Cardiac muscle cell (in vitro differentiated cells and primary cell): Measurements from ENCODE around the gene UNC45A. TPM values are rescaled to one million over a fixed set of nuclear protein-coding genes. Genes with fewer than 3 reads are reported as not detected.

Source experiments
- DNase-seq, 2 donors: peaks; one replicate each; pipeline versions ENCODE4 v3.0.0 to v3.0.0-alpha.2; 2010 to 2017; ENCODE audit warnings: low read depth in 1 of 2, low spot score in 1 of 2
- H3K27ac ChIP-seq: fragments of 200-600 bp; sonication (generic); 2 replicates; pipeline ENCODE4 v1.5.1; 2016
- H3K27me3 ChIP-seq: fragments of 200-600 bp; sonication (generic); 2 replicates; pipeline ENCODE4 v1.6.0; 2016; ENCODE audit warnings: control low read depth
- H3K36me3 ChIP-seq: fragments of 200-600 bp; sonication (generic); 2 replicates; pipeline ENCODE4 v1.5.1; 2016; ENCODE audit warnings: control low read depth
- H3K4me1 ChIP-seq: fragments of 200-600 bp; sonication (generic); 2 replicates; pipeline ENCODE4 v1.8.1; 2017; ENCODE audit warnings: low read depth, mild to moderate bottlenecking, mixed run types
- H3K4me3 ChIP-seq: fragments of 200-600 bp; sonication (generic); 2 replicates; pipeline ENCODE4 v1.5.1; 2016; ENCODE audit warnings: mild to moderate bottlenecking
- H3K9me3 ChIP-seq: fragments of 200-600 bp; sonication (generic); 2 replicates; pipeline ENCODE4 v1.5.1; 2017; ENCODE audit warnings: low read depth, mild to moderate bottlenecking, control low read depth
- CTCF ChIP-seq: IDR thresholded peaks from 2 replicates; pipeline ENCODE4 v1.5.1; 2012; ENCODE audit warnings: low read depth, mild to moderate bottlenecking, low read length
- polyA plus RNA-seq: library from polyadenylated mRNA; unstranded; fragments of >200 nt; fragmentation: Nextera tagmentation; extraction: Ambion mirVana; gene quantifications from 2 replicates; pipeline ENCODE4 v1.2.1, GENCODE V29; 2016
- total RNA-seq: library from RNA; depleted of rRNA; stranded (reverse); fragments of >200 nt; gene quantifications from 2 replicates; pipeline ENCODE4 v1.2.3, GENCODE V29; 2016

UNC45A gene
- total and polyA plus RNA-seq, 2 experiments from 2014 or later = 52.5 to 68.2 TPM

- Histone ChIP-seq H3K27ac (no peak overlapping the region), H3K36me3 (peaks cover 49% of the 10 kb centered on the region), H3K4me3 (no peak overlapping the region), H3K27me3 (no peaks in the 10 kb centered on the region), H3K4me1 (peaks cover 2% of the 10 kb centered on the region), H3K9me3 (no peaks in the 10 kb centered on the region)
- TF ChIP-seq CTCF = no peak
- no peak for DNase-seq
Measured at GRCh38 chr15:90941038-90941437, 6.0 kb downstream of the UNC45A start.

- Histone ChIP-seq H3K9me3 (no peaks in the 10 kb centered on the region), H3K27me3 (no peaks in the 10 kb centered on the region), H3K4me3 (no peak overlapping the region), H3K27ac (no peak overlapping the region), H3K4me1 (no peaks in the 10 kb centered on the region), H3K36me3 (peaks cover 59% of the 10 kb centered on the region)
- no peak for TF ChIP-seq CTCF
- DNase-seq = no peak
Measured at GRCh38 chr15:90942354-90943120, 7.5 kb downstream of the UNC45A start.

- Histone ChIP-seq H3K36me3 (peaks cover 50% of the 10 kb centered on the region), H3K27me3 (no peaks in the 10 kb centered on the region), H3K4me3 (no peak overlapping the region), H3K27ac (no peak overlapping the region), H3K9me3 (no peaks in the 10 kb centered on the region), H3K4me1 (no peaks in the 10 kb centered on the region)
- DNase-seq = no peak
- no peak for TF ChIP-seq CTCF
Measured at GRCh38 chr15:90945091-90945490, 10.0 kb downstream of the UNC45A start.

GRCh38 chr15:90946538-90946937 is 11.5 kb downstream of the UNC45A start:
- no peak overlapping the region for H3K4me3 ChIP-seq
- TF ChIP-seq CTCF = no peak
- H3K27me3 ChIP-seq = no peaks in the 10 kb centered on the region
- no peaks in the 10 kb centered on the region for H3K9me3 ChIP-seq
- H3K27ac ChIP-seq = no peak overlapping the region
- DNase-seq = no peak
- peaks cover 51% of the 10 kb centered on the region for H3K36me3 ChIP-seq
- H3K4me1 ChIP-seq = no peaks in the 10 kb centered on the region

- DNase-seq = no peak
- TF ChIP-seq CTCF = no peak
- Histone ChIP-seq H3K4me1 (no peaks in the 10 kb centered on the region), H3K27ac (no peak overlapping the region), H3K4me3 (no peak overlapping the region), H3K36me3 (peaks cover 54% of the 10 kb centered on the region), H3K9me3 (no peaks in the 10 kb centered on the region), H3K27me3 (no peaks in the 10 kb centered on the region)
Measured at GRCh38 chr15:90946941-90947576, 12.0 kb downstream of the UNC45A start.
